ENCODE data around the gene TNNC2.
"Not testable (repeated sequence)": the region's sequence is repeated elsewhere in the genome, so short reads cannot be mapped to it uniquely, and the experiment has no call there.

The TNNC2 gene

GRCh38 chr20:45818239-45818638, 8.9 kb downstream of the TNNC2 start:
- no peak for DNase-seq

DNA sequence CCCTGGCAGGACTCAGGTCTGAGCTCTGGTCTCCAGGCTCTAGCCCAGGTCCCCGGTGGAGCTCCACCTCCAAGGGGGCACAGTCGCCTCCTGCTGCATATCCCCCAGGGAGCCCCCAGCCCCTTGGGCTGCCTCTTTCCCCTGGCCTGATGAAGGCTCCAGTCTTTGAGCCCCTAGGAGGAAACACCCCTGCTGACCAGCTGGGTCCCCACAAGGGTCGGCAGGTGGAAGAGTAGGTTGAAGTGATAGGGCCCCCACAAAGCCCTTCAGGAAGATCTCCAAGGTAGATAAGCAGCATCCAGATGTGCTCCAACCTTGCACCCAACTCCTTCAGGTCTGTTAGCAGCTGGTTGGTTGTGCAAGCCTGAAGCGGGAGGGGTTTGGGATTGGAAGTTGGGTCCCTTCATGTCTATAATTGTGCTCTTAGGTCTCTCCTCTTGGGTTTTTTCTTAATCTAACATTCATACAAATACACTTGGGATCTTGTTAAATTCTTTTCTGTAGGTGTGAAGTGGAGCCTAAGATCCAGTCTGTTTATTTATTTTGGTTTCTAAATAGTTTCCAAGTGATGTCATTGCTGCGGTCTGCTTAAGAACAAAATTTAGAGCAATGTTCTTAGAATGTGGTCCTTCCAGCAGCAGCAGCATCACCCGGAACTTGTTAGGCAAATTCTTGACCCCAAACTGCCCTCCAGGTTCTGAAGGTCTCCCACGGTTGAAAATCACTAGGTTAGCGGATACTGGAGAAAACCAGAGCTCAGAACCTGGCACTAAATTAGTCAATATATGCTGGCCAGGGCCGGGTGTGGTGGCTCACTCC, 9.5 kb downstream of the TNNC2 start:
- DNase-seq, result no peak

DNA sequence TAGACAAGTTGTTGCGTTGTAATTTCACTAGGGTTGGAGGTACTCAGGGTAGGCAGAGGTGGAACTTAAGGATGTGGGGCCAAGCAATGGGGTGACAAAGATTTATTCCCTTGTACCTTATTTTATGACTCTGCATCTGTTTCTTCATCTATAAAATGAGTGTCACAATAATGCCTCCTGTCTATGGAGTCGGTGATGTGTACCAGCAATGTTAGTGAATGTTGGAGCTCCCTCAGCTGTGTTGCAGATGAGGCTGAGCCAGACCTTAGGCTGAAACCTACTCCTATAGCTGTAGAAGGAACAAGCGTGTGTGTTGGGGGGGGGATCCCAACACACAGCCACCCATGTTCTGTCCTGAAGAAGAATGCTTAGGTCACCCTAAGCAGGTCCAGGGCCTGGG, 10.2 kb downstream of the TNNC2 start:
- DNase-seq, result no peak

- no peak for DNase-seq
These were observed 12.8 kb downstream of the TNNC2 start for GRCh38 chr20:45814314-45814713.

DNA sequence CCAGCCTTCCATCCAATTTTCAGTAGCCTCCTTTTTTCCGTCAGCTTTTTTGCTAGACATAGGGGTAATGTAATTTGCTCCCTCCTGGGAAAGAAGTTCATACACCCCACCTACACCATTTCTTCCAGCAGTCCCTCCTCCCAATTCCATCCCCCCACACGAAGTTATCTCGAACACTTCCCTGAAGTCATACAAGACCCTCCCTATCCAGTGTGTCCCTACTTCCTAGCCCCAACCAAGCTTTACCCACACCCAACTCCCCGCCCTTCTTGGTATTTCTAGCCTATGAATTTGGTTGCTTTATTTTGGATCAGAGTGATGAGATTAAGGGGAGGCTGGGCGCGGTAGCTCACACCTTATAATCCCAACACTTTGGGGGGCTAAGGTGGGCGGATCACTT, 13.6 kb downstream of the TNNC2 start:
- DNase-seq, result no peak

GRCh38 chr20:45813006-45813340, 14.1 kb downstream of the TNNC2 start:
- no peak for DNase-seq

GRCh38 chr20:45812157-45813005, 14.7 kb downstream of the TNNC2 start, which contains the start of gene UBE2C:
Gene UBE2C, plus strand, starts transcription at chr20:45812644. Its CDS starts 52 bp downstream, at chr20:45812696.
- DNase-seq, result peak; percentile 95

- no peak for DNase-seq
These were observed 16.7 kb downstream of the TNNC2 start for GRCh38 chr20:45810191-45810970.

- DNase-seq, result no peak
These were observed 25.3 kb downstream of the TNNC2 start for GRCh38 chr20:45801851-45802250.

DNA sequence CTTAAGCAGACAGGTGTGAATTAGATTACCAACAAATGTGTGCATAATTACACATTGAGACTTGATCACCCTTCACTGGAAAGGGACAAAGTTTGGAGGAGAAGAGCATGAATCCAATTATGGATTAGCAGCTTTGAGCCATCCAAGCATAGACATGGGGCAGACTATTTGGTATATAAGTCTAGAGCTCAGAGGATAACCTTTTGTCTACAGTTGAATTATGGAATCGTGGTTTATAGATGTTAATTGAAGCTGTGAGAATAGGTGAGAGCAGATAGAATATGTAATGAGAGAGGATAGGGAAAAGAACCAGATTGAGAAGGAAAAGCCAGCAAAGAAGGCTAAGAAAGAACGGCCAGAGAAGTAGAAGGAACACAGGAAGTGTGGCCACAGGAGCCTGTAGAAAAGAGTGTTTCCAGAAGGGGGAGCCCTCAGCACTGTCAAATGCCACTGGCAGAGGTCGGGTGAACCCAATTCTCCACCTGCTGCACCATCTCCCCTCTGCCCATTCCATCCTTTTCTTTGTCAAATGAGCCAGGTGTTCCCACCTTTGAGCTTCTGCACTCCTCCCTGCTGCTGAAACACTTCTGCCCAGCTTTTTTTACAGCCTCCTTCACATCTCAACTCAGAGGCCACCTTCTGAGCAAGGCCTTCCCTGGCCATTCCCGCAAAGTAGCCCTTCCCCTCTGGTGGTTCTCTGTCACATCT, 28.0 kb downstream of the TNNC2 start:
- peak; percentile 67 for DNase-seq

DNA sequence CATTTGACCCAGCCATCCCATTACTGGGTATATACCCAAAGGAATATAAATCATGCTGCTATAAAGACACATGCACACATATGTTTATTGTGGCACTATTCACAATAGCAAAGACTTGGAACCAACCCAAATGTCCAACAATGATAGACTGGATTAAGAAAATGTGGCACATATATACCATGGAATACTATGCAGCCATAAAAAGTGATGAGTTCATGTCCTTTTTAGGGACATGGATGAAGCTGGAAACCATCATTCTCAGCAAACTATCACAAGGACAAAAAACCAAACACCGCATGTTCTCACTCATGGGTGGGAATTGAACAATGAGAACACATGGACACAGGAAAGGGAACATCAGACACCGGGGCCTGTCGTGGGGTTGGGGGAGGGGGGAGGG, 29.2 kb downstream of the TNNC2 start:
- not testable (repeated sequence) for DNase-seq

- DNase-seq, result not testable (repeated sequence)
These were observed 29.6 kb downstream of the TNNC2 start for GRCh38 chr20:45797510-45797909.

DNA sequence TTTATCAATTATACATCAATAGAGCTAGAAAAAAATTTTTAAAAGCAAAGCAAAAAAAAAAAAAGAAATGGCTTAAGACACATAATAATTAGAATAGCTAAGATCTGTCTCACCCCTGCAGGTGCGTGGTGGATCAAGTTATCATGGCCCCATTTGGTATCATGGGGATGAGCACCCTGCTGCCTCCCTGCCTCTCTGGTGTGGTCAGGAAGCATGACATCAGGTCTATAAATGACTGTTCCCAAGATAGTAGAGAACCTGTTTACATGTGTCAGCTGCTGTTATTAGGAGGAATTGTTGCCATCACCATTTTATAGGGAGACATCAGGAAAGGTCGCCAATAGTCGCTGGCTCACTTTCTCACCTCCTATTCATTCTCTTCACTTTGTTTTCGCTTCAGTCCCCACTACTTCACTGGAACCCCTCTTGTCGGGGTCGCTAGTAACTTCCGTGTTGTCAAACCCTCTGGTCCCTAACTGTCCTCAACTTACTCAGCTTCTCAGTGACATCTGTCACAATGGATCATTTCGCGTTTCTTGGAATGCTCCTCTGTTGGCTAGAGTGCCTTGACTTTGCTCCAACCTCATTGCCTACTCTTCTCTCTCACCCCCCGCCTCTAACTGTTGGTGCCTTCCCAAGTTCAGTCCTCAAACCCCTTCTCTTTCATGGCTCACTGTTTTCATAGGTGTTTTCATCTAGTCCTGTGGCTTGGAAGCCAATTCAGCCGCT, 30.6 kb downstream of the TNNC2 start:
- DNase-seq, result no peak

DNA sequence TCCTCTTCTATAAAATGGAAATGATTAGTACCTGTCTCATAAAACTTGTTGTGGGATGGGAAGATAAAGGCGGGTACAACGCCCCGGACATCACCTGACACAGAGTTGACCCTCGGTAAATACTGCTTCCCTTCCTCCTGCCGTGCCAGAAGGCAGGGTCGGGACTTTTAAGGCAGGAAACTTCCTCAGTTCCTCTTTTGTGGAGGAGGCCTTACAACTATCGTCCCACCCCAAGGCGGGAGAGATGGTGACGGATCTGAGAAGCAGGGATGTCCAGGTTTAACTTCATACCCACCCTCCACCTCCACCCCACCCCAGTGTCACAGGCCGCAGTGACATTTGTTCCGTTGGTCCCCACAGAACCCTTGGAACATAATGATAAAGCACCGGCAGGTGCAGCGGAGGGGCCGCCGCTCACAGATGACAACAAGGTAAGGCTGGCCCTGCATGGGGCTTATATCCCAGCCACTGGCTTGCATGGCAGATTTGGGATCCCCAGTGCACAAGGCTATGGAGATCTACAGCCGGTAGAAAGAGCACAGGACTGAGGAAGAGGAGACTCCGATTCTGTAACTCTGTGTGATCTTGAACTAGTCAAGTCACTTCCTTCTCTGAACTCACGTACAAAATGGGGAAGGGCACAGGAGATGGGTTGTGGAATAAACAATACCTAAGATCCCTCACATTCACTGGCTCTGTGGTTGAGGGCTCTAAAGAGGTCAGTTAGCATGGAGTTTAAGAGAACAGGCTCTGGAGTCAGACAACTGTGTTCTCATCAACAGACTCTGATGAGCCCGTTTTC, 34.6 kb downstream of the TNNC2 start:
- no peak for DNase-seq

DNA sequence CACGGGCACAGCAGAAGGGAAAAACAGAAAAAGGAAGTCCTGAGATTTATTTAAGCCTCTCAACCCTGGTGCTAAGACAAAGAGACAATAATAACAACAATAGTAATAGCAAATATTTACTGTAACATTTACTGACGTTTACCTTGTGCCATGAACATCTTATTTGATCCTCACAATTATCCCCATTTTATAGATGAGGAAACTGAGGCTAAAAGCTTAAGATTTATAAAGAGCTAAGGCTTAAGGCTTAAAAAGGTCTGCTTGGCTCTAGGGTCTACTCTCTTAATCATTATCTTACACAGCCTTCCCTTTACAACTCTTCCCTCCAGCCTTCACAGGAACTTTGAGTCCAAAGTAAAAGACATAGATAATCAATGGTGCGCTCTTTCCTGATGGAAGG, 38.8 kb downstream of the TNNC2 start:
- no peak for DNase-seq

DNA sequence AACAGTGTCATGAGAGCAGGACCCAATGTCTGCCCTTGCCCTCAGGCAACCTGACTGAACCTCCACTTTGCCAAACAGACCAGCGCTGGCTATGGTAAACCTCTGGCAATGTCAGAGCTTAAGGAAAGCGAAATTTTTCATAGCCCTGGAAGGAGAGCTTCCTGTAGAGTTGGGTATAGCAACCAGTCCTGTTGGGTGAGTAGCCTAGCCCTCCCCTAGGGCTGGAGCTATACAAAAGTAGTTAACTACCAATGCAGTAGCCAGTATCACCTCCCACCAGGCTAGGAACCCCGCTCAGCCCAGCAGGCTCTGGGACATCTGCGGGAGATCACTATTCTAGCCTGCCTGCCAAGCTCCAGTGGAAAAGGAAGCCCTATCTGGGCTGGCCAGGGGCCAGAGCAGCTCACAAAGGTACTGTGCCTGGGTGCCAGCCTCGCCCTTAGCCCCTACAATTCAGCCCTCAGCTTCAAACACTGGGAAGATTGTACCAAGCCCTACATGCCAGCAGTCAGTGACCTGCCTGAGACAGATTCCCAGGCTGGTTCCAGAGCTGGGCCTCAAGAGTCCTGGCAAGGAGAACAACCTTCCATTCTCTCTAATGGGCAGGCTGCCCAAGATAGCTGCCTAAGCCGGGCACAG, 43.3 kb downstream of the TNNC2 start:
- DNase-seq, result no peak

GRCh38 chr20:45782890-45783289, 44.2 kb downstream of the TNNC2 start:
- no peak for DNase-seq

- DNase-seq, result no peak
These were observed 45.7 kb downstream of the TNNC2 start for GRCh38 chr20:45781391-45781931.

- DNase-seq, result no peak
These were observed 47.0 kb downstream of the TNNC2 start for GRCh38 chr20:45780159-45780558.

All from activated CD8-positive, alpha-beta memory T cell treated with anti-CD3 and anti-CD28 coated beads, Interleukin-2, amount 50 U/mL, for 48 hours (primary cell).